GM19438 (cell line): Measurements from ENCODE around the gene CDCA4.
"Not testable (repeated sequence)": the region's sequence is repeated elsewhere in the genome, so short reads cannot be mapped to it uniquely, and the experiment has no call there.

ENCODE experiments used
- ATAC-seq: cut with Tn5 transposase; IDR thresholded peaks from one replicate; pipeline ENCODE4 v1.9.1; 2021; ENCODE audit warnings: low read depth; ENCODE audit not compliant: unreplicated experiment

CDCA4 gene

GRCh38 chr14:105020815-105021655 is at the start of gene CDCA4:
CDCA4 (minus strand) TSS chr14:105021083; CDS start chr14:105011929, 9,154 bp downstream.
- ATAC-seq, result peak; percentile 65

GRCh38 chr14:105069871-105070759 is 49.2 kb upstream of the CDCA4 start:
- no peak for ATAC-seq

- ATAC-seq, result no peak
Observed at GRCh38 chr14:105069522-105069870, 48.6 kb upstream of the CDCA4 start.

- ATAC-seq, result no peak
Observed at GRCh38 chr14:105068818-105069217, 47.9 kb upstream of the CDCA4 start.

- no peak for ATAC-seq
Observed at GRCh38 chr14:105067969-105068301, 47.1 kb upstream of the CDCA4 start.

- ATAC-seq, result no peak
Observed at GRCh38 chr14:105067140-105067968, 46.5 kb upstream of the CDCA4 start.

GRCh38 chr14:105066240-105067071 is 45.6 kb upstream of the CDCA4 start:
- ATAC-seq, result no peak

GRCh38 chr14:105065280-105066228 is 44.7 kb upstream of the CDCA4 start, which contains the start of gene GPR132:
GPR132 (minus strand) TSS chr14:105065430; CDS start chr14:105055420, 10,010 bp downstream.
- peak; percentile 34 for ATAC-seq

GRCh38 chr14:105064721-105065143 is 43.8 kb upstream of the CDCA4 start:
- no peak for ATAC-seq

- no peak for ATAC-seq
Observed at GRCh38 chr14:105064001-105064400, 43.1 kb upstream of the CDCA4 start.

- ATAC-seq, result not testable (repeated sequence)
Observed at GRCh38 chr14:105063506-105063905, 42.6 kb upstream of the CDCA4 start.

- ATAC-seq, result no peak
Observed at GRCh38 chr14:105063056-105063455, 42.2 kb upstream of the CDCA4 start.

GRCh38 chr14:105062048-105062433 is 41.2 kb upstream of the CDCA4 start:
- ATAC-seq, result no peak

GRCh38 chr14:105061428-105062047 is 40.7 kb upstream of the CDCA4 start:
- peak; percentile 34 for ATAC-seq

- ATAC-seq, result no peak
Observed at GRCh38 chr14:105060751-105061427, 40.0 kb upstream of the CDCA4 start.

GRCh38 chr14:105059925-105060565 is 39.2 kb upstream of the CDCA4 start:
- no peak for ATAC-seq
